Psoas muscle (tissue), 8 donors: ENCODE data around the gene ITPR2. TPM values are rescaled to one million over a fixed set of nuclear protein-coding genes. Genes with fewer than 3 reads are reported as not detected.

ENCODE experiments used
- ATAC-seq, 4 donors: fragments of 200-7000 bp; cut with Tn5 transposase; one replicate each; pipeline ENCODE4 v1.9.1; 2020; ENCODE audit warnings: moderate library complexity in 3 of 4, mild to moderate bottlenecking in 2 of 4
- DNase-seq, 2 donors: peaks; one replicate each; pipeline ENCODE4 v3.0.0-alpha.2; 2020
- H3K27ac ChIP-seq: fragments of 200-600 bp; one replicate; pipeline ENCODE4 v1.8.0; 2022
- H3K27me3 ChIP-seq, 3 donors: fragments of 200-600 bp in 1 of 3; one replicate each; pipeline versions ENCODE4 v1.6.1 to v1.8.0; 2013 to 2022; ENCODE audit warnings: low read length in 2 of 3, mild to moderate bottlenecking in 2 of 3, moderate library complexity in 1 of 3; ENCODE audit not compliant: insufficient read depth in 3 of 3
- H3K36me3 ChIP-seq, 2 donors: fragments of 200-600 bp in 1 of 2; one replicate each; pipeline versions ENCODE4 v1.6.1 to v1.8.0; 2013 to 2022; ENCODE audit warnings: low read depth in 1 of 2, mild to moderate bottlenecking in 1 of 2, moderate library complexity in 1 of 2; ENCODE audit not compliant: insufficient read depth in 1 of 2
- H3K4me1 ChIP-seq: fragments of 200-600 bp; one replicate; pipeline ENCODE4 v1.8.0; 2022
- H3K4me3 ChIP-seq: fragments of 200-600 bp; one replicate; pipeline ENCODE4 v1.8.0; 2022; ENCODE audit warnings: mild to moderate bottlenecking
- H3K9me3 ChIP-seq: fragments of 200-600 bp; one replicate; pipeline ENCODE4 v1.8.0; 2022
- WGBS, 3 donors: extraction: QIAGEN DNeasy Blood & Tissue Kit; methylation state at CpG; one replicate each; pipeline versions ENCODE4 v1.1.6 to v1.1.7; 2013; 5-methylcytosine and 5-hydroxymethylcytosine counted together
- intact Hi-C, 2 donors: fragments of 100-400 bp; cut with DNase I; formaldehyde crosslinking; loops; one replicate each; pipeline versions ENCODE4 v1.11.0 to v1.14.2; 2022
- polyA plus RNA-seq, 3 donors: library from polyadenylated mRNA; stranded (reverse); fragments of 200-250 nt; gene quantifications; one replicate each; pipeline ENCODE4 v1.2.3, GENCODE V29; 2013
- total RNA-seq, 4 donors: library from RNA; stranded (reverse); fragmentation: NEBNext Ultra II Directional in 2 of 4; extraction: Animal tissue kit (Norgen Biotek cat#: 25700) in 2 of 4; gene quantifications; one replicate each; pipeline versions ENCODE4 v1.2.1 to v1.2.4, GENCODE V29; 2021 to 2023
- TF ChIP-seq, protein P1 (sequence below): fragments of 200-600 bp; IDR thresholded peaks from one replicate; pipeline ENCODE4 v1.8.0; 2022; ENCODE audit warnings: antibody characterized with exemption
- donor health status: healthy with polysubstance abuse.
- donor health status: DM: no; HTN: no; CAD: no; lungs with moderate emphysema.
- donor health status: Bipolar disorder and iron deficiency.
- donor health status: healthy.
- donor health status: DM: yes; HTN: yes; CAD: no.
- donor health status: DM: no; HTN: no; CAD: no.
- donor health status: DM: no; HTN: no; CAD: no.
- donor health status: DM: yes; HTN: yes; CAD: no.

The ITPR2 gene
- total and polyA plus RNA-seq, 7 donors, result 0.86 to 10.3 (median 6.1) TPM

DNA sequence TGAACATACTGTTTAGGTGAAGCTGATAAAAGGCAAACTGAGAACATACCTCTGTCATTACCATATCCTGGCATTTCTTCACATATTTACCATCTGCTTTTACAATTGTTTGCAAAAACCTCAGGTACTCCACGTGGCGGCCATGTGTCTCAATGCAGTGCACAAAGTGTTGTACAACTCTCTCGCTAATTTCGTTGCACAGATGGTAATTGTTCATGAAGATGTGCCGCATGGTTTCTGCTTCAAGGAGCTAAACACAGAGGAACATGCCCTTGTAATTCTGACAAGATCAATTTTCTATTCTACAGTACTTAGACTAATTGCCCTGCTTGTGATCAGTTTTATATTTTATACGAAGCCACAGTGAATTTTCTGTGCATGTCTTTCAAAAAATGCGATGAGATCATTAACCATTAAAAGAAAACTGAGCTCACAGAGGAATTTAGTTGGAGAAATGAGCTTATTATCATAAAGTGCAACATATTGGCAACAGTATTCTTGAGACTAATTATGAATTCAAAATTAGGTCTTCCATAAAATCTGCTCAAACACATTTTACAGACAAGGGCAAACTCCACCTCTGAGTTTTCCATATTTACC is 233.8 kb downstream of the ITPR2 start:
- no peaks in the 10 kb centered on the region for H3K4me1 ChIP-seq
- H3K9me3 ChIP-seq, result no peaks in the 10 kb centered on the region
- DNase-seq, result no peak
- WGBS, 3 donors, result 85 to 89% (median 86%) methylated on average over 7 of the region's 7 CpGs
- no peak for ATAC-seq
- no peaks in the 10 kb centered on the region for H3K27me3 ChIP-seq
- peaks cover 0 to 65% of the 10 kb centered on the region in 2 donors for H3K36me3 ChIP-seq
- TF ChIP-seq, protein P1, sequence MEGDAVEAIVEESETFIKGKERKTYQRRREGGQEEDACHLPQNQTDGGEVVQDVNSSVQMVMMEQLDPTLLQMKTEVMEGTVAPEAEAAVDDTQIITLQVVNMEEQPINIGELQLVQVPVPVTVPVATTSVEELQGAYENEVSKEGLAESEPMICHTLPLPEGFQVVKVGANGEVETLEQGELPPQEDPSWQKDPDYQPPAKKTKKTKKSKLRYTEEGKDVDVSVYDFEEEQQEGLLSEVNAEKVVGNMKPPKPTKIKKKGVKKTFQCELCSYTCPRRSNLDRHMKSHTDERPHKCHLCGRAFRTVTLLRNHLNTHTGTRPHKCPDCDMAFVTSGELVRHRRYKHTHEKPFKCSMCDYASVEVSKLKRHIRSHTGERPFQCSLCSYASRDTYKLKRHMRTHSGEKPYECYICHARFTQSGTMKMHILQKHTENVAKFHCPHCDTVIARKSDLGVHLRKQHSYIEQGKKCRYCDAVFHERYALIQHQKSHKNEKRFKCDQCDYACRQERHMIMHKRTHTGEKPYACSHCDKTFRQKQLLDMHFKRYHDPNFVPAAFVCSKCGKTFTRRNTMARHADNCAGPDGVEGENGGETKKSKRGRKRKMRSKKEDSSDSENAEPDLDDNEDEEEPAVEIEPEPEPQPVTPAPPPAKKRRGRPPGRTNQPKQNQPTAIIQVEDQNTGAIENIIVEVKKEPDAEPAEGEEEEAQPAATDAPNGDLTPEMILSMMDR, result no peak
- H3K4me3 ChIP-seq, result no peak overlapping the region
- intact Hi-C loops, result no loop called here
- no peak overlapping the region for H3K27ac ChIP-seq

DNA sequence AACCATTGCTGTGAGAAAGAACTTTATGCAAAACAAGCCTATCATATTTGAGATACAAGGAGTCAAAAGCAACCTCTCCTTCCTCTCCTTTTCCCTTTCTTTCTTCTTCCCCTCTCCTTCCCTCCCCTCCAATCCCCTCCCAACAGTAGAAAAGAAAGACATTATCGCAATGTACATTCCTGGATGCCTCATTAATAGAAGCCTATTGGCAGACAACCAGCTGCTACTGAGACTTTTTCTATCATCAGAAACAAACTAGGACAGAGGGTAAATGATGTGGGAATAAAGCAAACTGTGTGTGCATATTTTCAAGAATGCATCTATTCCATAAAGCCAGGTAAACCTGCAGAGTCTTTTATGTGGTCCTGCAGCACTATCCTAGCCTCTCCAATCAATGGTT is 237.2 kb downstream of the ITPR2 start:
- 86 to 100% (median 94%) methylated on average over 1 of the region's 1 CpG for WGBS, 3 donors
- TF ChIP-seq, protein P1, result no peak
- Histone ChIP-seq H3K36me3 (peaks cover 0 to 50% of the 10 kb centered on the region in 2 donors), H3K27me3 (no peaks in the 10 kb centered on the region), H3K4me1 (no peaks in the 10 kb centered on the region), H3K9me3 (no peaks in the 10 kb centered on the region), H3K27ac (no peak overlapping the region), H3K4me3 (no peak overlapping the region)
- DNase-seq (no peak), ATAC-seq (no peak)
- intact Hi-C loops, result no loop called here

DNA sequence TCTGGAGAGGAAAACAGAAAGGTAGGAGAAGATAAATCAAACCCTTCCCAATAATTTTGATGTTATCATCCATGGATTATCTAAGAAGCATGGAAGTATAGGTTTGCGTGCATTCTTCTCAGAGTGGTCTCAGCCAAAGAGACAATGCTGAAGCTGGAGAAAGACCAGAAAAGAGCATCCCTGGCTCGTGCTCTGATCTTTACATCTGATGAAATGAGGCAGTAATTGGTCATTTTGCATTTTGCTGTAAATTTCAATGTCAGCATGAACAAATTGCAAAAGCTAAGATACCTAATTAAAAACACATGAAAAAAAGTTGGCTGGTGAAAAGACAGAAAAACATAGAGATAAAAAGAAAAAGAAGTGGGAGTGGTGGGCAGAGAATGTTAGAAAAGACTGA is 252.4 kb downstream of the ITPR2 start:
- Histone ChIP-seq H3K4me3 (no peak overlapping the region), H3K27ac (no peak overlapping the region), H3K9me3 (no peaks in the 10 kb centered on the region), H3K4me1 (no peaks in the 10 kb centered on the region), H3K36me3 (peaks cover 2 to 10% of the 10 kb centered on the region in 2 donors), H3K27me3 (no peaks in the 10 kb centered on the region)
- ATAC-seq (no peak), DNase-seq (no peak)
- intact Hi-C loops, result no loop called here
- 91 to 95% (median 93%) methylated on average over 2 of the region's 2 CpGs for WGBS, 3 donors
- TF ChIP-seq, protein P1, result no peak

DNA sequence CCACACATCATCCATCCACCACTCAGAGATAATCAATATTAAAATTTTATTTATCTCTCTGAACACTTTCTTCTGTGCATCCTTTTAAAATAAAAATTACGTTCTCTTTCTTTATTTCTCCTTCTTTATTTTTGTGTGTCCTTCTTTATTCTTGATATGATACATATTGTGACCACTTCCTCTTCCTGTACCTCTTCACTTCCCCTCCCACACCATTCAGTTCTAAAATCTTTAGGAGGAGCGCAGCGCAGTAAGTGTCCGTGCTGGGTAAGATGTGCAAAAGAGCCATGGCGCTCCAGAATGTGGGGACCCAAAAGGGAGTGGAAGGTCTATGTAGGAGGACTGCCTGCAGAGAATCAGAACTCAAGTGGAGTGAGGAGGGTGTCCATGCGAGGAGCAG is 256.7 kb downstream of the ITPR2 start:
- Histone ChIP-seq H3K27me3 (no peaks in the 10 kb centered on the region), H3K4me1 (no peaks in the 10 kb centered on the region), H3K36me3 (peaks cover 2 to 10% of the 10 kb centered on the region in 2 donors), H3K9me3 (no peaks in the 10 kb centered on the region), H3K4me3 (no peak overlapping the region), H3K27ac (no peak overlapping the region)
- intact Hi-C loops, result no loop called here
- TF ChIP-seq, protein P1, result no peak
- DNase-seq, result no peak
- 90 to 96% (median 92%) methylated on average over 6 of the region's 6 CpGs for WGBS, 3 donors
- no peak for ATAC-seq
